Transverse colon (tissue), 4 donors: ENCODE results near the gene RYR3. TPM values are rescaled to one million over a fixed set of nuclear protein-coding genes. Genes with fewer than 3 reads are reported as not detected.

Experiments
- DNase-seq: peaks from one replicate; pipeline ENCODE4 v3.0.0-alpha.2; 2019
- H3K27ac ChIP-seq, 4 donors: fragments of 200-600 bp; sonication (generic); 2 replicates each; pipeline ENCODE4 v1.5.1; 2016 to 2018; ENCODE audit warnings: inconsistent platforms in 4 of 4
- H3K27me3 ChIP-seq: fragments of 200-600 bp; sonication (generic); 2 replicates; pipeline ENCODE4 v1.5.1; 2017; ENCODE audit warnings: inconsistent platforms
- H3K36me3 ChIP-seq, 4 donors: fragments of 200-600 bp; sonication (generic); 2 replicates each; pipeline ENCODE4 v1.5.1; 2017 to 2019; ENCODE audit warnings: inconsistent platforms in 4 of 4
- H3K4me1 ChIP-seq, 4 donors: fragments of 200-600 bp; sonication (generic); 2 replicates each; pipeline ENCODE4 v1.5.1; 2017 to 2020; ENCODE audit warnings: inconsistent platforms in 4 of 4
- H3K4me3 ChIP-seq, 4 donors: fragments of 200-600 bp; sonication (generic); 1 replicate in 1 of 4; 2 replicates in 3 of 4; pipeline versions ENCODE4 v1.5.1 to v1.6.1; 2017 to 2019; ENCODE audit warnings: inconsistent platforms in 4 of 4
- H3K9me3 ChIP-seq, 2 donors: fragments of 200-600 bp; sonication (generic); 2 replicates each; pipeline ENCODE4 v1.5.1; 2017 to 2019; ENCODE audit warnings: inconsistent platforms in 2 of 2
- EP300 ChIP-seq: sonication (generic); formaldehyde crosslinking; IDR thresholded peaks from one replicate; pipeline ENCODE4 v1.6.1; 2017; ENCODE audit warnings: antibody characterized with exemption, low read depth
- POLR2A ChIP-seq: fragments of 450-650 bp; IDR thresholded peaks from one replicate; pipeline ENCODE4 v1.6.1; 2016; ENCODE audit warnings: antibody characterized with exemption, mild to moderate bottlenecking, moderate library complexity
- POLR2AphosphoS5 ChIP-seq, 3 donors: sonication (generic); formaldehyde crosslinking; IDR thresholded peaks; one replicate each; pipeline ENCODE4 v1.6.1; 2016; ENCODE audit warnings: antibody characterized with exemption in 3 of 3
- WGBS, 2 donors: methylation state at CpG; one replicate each; pipeline ENCODE4 v1.1.5; 2018; ENCODE audit warnings: low coverage in 1 of 2; 5-methylcytosine and 5-hydroxymethylcytosine counted together
- in situ Hi-C, 4 donors: fragments of 200-750 bp; cut with MboI; loops; one replicate each; pipeline versions ENCODE4 v1.15.0 to v1.15.1; 2017; ENCODE audit warnings: low sequenced_read_pairs in 3 of 4, low pct_ligation_motif_present in 1 of 4, low pct_unique_long_range_greater_than_20kb in 1 of 4
- intact Hi-C: fragments of 100-400 bp; cut with DNase I; formaldehyde crosslinking; loops from one replicate; pipeline ENCODE4 v1.15.1; 2023; ENCODE audit warnings: low total_unique reads
- total RNA-seq, 4 donors: library from RNA; depleted of rRNA; stranded (reverse); fragments of >200 nt; gene quantifications; one replicate each; pipeline ENCODE4 v1.1.0, GENCODE V29; 2016
- TF ChIP-seq, protein P1 (sequence below), 5 experiments: fragments of 200-600 bp in 3 of 5; fragments of 450-650 bp in 2 of 5; sonication (generic) in 3 of 5; IDR thresholded peaks; 1 replicate in 2 of 5; 2 replicates in 3 of 5; pipeline ENCODE4 v1.5.1; 2016 to 2017; ENCODE audit warnings: antibody characterized with exemption in 5 of 5, inconsistent platforms in 3 of 5, mild to moderate bottlenecking in 2 of 5, moderate library complexity in 1 of 5

Gene RYR3
- total RNA-seq, 4 donors from 2014 or later: 0.96 to 9.7 (median 5.4) TPM

DNA sequence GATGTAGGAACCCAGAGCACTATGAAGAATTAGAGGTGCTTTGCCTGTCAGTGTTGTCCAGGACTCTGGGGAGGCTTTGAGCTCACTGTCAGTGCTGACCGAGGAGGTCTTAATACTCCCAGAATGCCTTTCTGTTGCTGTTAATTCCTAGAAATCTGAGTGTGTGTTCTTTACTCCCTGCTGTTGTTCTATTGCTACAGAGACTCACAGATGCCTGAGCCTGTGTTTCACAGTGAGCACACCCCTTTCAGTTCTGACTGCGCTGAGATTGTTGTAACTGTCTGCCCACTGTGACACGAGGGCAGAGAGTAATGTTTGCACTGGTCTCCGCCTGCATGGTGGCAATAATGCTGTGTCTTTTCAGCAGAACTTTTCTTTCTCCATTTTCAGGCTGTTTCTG lies 162.9 kb downstream of the RYR3 start:
- intact Hi-C loops (no loop called here), in situ Hi-C loops (no loop called here)
- Histone ChIP-seq H3K4me1 (no peaks in the 10 kb centered on the region), H3K36me3 (no peaks in the 10 kb centered on the region), H3K4me3 (no peak overlapping the region), H3K27ac (no peak overlapping the region), H3K9me3 (no peaks in the 10 kb centered on the region), H3K27me3 (no peaks in the 10 kb centered on the region)
- no peak for DNase-seq
- WGBS, 2 donors: 66 to 78% methylated on average over 4 of the region's 4 CpGs
- TF ChIP-seq POLR2AphosphoS5 (IDR thresholded peaks at IDR 0.05) (no peak), POLR2A (no peak), EP300 (no peak)
- TF ChIP-seq, protein P1, sequence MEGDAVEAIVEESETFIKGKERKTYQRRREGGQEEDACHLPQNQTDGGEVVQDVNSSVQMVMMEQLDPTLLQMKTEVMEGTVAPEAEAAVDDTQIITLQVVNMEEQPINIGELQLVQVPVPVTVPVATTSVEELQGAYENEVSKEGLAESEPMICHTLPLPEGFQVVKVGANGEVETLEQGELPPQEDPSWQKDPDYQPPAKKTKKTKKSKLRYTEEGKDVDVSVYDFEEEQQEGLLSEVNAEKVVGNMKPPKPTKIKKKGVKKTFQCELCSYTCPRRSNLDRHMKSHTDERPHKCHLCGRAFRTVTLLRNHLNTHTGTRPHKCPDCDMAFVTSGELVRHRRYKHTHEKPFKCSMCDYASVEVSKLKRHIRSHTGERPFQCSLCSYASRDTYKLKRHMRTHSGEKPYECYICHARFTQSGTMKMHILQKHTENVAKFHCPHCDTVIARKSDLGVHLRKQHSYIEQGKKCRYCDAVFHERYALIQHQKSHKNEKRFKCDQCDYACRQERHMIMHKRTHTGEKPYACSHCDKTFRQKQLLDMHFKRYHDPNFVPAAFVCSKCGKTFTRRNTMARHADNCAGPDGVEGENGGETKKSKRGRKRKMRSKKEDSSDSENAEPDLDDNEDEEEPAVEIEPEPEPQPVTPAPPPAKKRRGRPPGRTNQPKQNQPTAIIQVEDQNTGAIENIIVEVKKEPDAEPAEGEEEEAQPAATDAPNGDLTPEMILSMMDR (IDR thresholded peaks at IDR 0.05): no peak

DNA sequence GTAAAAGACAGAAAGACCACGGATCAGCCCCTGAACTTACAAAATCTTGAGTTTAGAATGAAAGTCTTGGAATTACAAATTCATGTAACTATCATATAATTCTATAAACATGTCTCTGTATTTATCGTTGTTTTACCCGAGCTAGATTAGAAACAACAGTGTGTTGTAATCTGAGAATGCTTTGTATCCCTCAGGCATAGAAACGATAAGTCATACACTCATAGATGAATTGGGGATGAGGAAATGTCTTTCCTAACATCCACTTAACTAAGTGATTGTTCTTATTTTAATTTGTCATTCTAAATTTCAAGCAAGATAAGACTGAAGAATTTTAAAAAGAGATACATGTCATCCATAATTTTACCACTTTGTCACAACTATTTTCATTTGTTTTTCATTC lies 165.3 kb downstream of the RYR3 start:
- in situ Hi-C loops: no loop called here
- WGBS, 2 donors: 81 to 92% methylated on average over 4 of the region's 4 CpGs
- TF ChIP-seq POLR2AphosphoS5 (IDR thresholded peaks at IDR 0.05): no peak
- no peak for TF ChIP-seq EP300
- no peaks in the 10 kb centered on the region for H3K36me3 ChIP-seq
- no peak overlapping the region for H3K4me3 ChIP-seq
- no peak for DNase-seq
- no peak overlapping the region for H3K27ac ChIP-seq
- H3K27me3 ChIP-seq: no peaks in the 10 kb centered on the region
- intact Hi-C loops: no loop called here
- no peaks in the 10 kb centered on the region for H3K4me1 ChIP-seq
- no peaks in the 10 kb centered on the region for H3K9me3 ChIP-seq

DNA sequence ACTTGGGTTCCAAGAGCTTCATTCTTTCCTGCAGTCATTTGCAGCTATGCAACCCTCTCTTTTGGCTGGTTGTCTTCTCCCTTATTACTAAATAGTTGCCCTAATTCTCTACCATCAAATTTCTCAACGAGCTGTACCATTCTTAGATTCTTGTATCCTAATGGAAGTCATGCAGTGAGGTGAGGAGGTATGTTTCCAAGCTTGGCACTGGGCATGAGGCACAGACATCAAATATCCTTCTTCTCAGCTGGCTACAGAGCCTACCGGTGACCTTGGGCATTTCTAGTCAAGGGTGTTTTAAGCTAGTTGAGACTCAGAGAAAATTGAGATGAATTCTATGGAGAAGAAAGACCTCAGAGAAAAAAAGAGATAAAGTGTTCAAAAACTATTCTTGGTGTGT lies 166.1 kb downstream of the RYR3 start:
- Histone ChIP-seq H3K4me1 (no peaks in the 10 kb centered on the region), H3K4me3 (no peak overlapping the region), H3K27me3 (no peaks in the 10 kb centered on the region), H3K36me3 (no peaks in the 10 kb centered on the region), H3K9me3 (no peaks in the 10 kb centered on the region), H3K27ac (no peak overlapping the region)
- TF ChIP-seq POLR2A (no peak), POLR2AphosphoS5 (IDR thresholded peaks at IDR 0.05) (no peak), EP300 (no peak)
- TF ChIP-seq, protein P1 (IDR thresholded peaks at IDR 0.05): no peak
- DNase-seq: no peak
- intact Hi-C loops (no loop called here), in situ Hi-C loops (no loop called here)
- 85 to 91% methylated on average over 1 to 2 of the region's 2 CpGs for WGBS, 2 donors

DNA sequence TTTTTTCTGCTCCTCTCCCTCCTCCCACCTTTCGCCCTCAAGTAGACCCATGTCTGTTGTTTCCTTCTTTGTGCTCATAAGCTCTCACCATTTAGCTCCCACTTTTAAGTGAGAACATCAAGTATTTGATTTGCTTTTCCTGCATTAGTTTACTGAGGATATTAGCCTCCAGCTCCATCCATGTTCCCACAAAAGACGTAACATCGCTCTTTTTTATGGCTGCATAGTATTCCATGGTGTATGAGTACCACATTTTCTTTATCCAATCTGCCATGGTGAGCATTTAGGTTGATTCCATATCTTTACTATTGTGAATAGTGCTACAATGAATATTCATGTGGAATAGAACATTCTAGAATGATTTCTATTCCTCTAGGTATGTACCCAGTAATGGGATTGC lies 178.6 kb downstream of the RYR3 start:
- TF ChIP-seq, protein P1 (IDR thresholded peaks at IDR 0.05): no peak
- TF ChIP-seq EP300 (no peak), POLR2AphosphoS5 (IDR thresholded peaks at IDR 0.05) (no peak), POLR2A (no peak)
- DNase-seq: no peak
- Histone ChIP-seq H3K9me3 (no peaks in the 10 kb centered on the region), H3K4me1 (no peaks in the 10 kb centered on the region), H3K27ac (no peak overlapping the region), H3K27me3 (no peaks in the 10 kb centered on the region), H3K36me3 (no peaks in the 10 kb centered on the region), H3K4me3 (no peak overlapping the region)
- in situ Hi-C loops: no loop called here
- intact Hi-C loops: no loop called here
- 89 to 95% methylated on average over 3 of the region's 3 CpGs for WGBS, 2 donors

DNA sequence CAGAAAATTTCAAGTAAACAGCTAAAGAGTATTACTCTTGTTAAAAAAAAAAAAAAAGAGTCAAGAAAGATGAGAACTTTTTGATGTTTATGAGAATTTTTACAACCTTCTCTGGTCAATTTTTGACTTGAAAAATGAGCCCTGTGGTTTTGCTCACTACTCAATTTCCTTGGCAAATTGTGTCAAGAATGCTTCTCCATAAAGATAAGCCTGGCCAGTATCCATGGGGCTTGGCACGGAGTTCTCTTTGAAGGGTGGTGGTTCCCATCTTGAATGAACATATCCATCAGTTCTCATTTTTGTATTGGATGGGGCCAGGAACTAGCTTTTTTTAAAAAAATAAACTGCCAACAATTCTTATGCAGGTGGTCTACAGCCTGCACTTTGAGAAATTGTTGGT lies 179.9 kb downstream of the RYR3 start:
- Histone ChIP-seq H3K36me3 (no peaks in the 10 kb centered on the region), H3K4me3 (no peak overlapping the region), H3K27me3 (no peaks in the 10 kb centered on the region), H3K9me3 (no peaks in the 10 kb centered on the region), H3K27ac (no peak overlapping the region), H3K4me1 (no peaks in the 10 kb centered on the region)
- TF ChIP-seq POLR2AphosphoS5 (IDR thresholded peaks at IDR 0.05) (no peak), EP300 (no peak)
- TF ChIP-seq, protein P1 (IDR thresholded peaks at IDR 0.05): no peak
- intact Hi-C loops: no loop called here
- in situ Hi-C loops: no loop called here
- DNase-seq: no peak
- WGBS, 2 donors: 22 to 56% methylated on average over 1 of the region's 1 CpG
